ENCODE results near the gene PRKACG.

PRKACG gene

GRCh38 chr9:68980341-68980914 is 33.5 kb downstream of the PRKACG start:
- no peak for DNase-seq

- no peak for DNase-seq
Measured at GRCh38 chr9:68979538-68980314, 34.2 kb downstream of the PRKACG start.

GRCh38 chr9:68978501-68978900 is 35.4 kb downstream of the PRKACG start:
- DNase-seq: no peak

- DNase-seq: no peak
Measured at GRCh38 chr9:68978066-68978465, 35.8 kb downstream of the PRKACG start.

- no peak for DNase-seq
Measured at GRCh38 chr9:68975365-68976043, 38.4 kb downstream of the PRKACG start.

- no peak for DNase-seq
Measured at GRCh38 chr9:68974901-68975300, 39.0 kb downstream of the PRKACG start.

- no peak for DNase-seq
Measured at GRCh38 chr9:68974431-68974830, 39.5 kb downstream of the PRKACG start.

- DNase-seq: no peak
Measured at GRCh38 chr9:68973619-68974018, 40.3 kb downstream of the PRKACG start.

GRCh38 chr9:68970151-68970550 is 43.8 kb downstream of the PRKACG start:
- DNase-seq: no peak

GRCh38 chr9:68969538-68969937 is 44.4 kb downstream of the PRKACG start:
- no peak for DNase-seq

GRCh38 chr9:68967800-68968199 is 46.1 kb downstream of the PRKACG start:
- DNase-seq: no peak

GRCh38 chr9:68966496-68966944 is 47.4 kb downstream of the PRKACG start:
- no peak for DNase-seq

GRCh38 chr9:68964765-68965164 is 49.1 kb downstream of the PRKACG start:
- no peak for DNase-seq

GRCh38 chr9:68964102-68964541 is 49.8 kb downstream of the PRKACG start:
- no peak for DNase-seq

- DNase-seq: no peak
Measured at GRCh38 chr9:68963416-68963815, 50.5 kb downstream of the PRKACG start.

Measured in activated gamma-delta T cell (primary cell).